Measurements from ENCODE around the gene KCNQ1.

Gene KCNQ1

DNA sequence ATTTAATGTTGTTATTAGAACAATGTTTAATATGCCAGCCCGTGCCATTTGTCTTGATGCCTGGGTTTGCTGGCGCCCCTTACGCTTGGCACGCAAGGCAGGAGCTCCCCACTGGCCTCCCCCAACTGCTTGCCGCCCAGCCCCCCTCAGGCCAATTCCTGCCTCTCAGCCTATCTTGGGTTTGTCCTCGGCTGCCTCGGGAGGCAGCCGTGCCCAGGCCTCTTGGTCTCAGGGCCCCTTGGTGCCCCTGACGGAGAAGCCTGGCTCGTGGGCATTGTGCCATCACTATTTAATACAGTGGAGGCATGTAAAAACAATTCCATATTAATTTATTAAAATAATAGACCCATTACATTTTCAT lies 135.2 kb downstream of the KCNQ1 start:
- no peak for DNase-seq (ENCODE audit: low spot score)

DNA sequence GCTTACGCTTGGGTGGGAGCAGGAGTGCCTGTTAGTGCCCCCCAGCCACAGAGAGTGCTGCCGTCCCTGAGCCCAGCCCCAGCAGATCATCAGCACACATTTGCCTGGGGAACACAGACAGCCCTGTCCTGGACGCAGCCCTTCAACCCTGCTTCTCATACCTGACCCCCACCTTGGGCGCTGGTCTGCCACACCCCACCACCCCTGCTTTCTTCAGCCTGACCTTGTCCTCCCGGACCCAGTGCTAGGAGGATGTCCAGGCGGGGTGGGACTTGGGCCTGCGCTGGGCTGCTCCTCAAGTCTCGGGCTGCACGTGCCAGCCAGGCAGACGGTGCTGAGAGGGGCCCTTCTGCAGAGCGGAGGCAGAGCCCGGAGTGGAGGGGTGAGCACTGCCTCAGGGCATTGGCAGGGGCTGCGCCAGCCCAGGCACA lies 135.8 kb downstream of the KCNQ1 start:
- DNase-seq (ENCODE audit: low spot score): no peak

DNA sequence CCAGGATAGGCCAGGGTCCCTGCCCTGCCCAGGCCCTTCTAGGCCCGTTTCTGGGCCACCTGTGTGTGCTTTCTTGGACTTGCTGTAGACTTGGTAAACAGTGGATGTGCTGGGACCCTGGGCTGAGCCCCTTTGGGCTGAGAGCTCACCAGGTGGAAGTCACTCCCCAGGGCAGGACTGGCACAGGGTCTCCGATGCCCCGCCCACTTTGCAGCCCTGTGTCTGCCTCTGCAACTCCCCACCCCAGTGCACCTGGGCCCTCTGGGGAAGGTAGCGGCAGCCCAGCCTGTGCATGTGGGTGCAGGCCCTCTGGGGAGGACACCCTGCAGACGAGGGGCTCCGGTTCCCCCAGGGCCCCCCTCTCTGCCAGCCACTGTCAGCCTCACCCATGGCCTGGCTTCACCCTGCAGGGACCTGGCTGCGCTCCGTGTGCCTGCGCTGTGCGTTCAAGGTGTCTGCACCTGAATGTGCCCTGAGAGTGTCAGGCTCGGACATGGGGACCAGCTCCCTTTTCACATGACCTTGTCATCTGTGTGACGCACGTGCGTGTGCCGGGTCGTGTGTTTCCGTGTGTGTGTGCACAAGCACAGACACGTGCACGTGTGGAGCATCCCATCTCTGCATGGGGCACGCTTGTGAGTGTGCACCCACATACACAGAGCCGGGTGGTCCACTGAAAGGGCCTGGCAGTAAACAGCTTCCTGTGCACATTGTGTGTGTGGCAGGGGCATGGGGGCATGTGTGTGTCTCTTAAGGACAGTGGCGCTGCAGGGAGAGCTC lies 136.5 kb downstream of the KCNQ1 start:
- no peak for DNase-seq (ENCODE audit: low spot score)

DNA sequence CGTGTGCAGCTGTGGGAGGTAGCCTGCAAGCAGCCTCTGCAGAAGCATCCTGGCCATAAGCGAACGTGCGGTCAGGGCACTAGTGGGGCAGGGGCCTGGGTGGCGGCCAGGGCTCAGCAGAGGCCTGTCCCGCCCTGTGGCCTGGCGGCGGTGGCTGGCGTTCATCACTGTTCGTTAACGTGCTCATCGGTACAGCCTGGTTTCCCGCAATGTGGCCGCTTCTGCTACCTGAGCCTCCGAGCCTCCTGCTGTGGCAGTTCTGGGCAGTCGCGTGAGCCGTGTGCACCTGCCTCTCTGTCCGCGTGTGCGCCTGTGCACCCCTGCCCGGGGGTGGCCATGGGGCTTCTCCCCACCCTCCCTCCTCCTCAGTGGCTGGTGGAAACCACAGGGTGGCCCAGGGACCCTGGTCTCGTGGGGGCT lies 137.1 kb downstream of the KCNQ1 start:
- no peak for DNase-seq (ENCODE audit: low spot score)

DNA sequence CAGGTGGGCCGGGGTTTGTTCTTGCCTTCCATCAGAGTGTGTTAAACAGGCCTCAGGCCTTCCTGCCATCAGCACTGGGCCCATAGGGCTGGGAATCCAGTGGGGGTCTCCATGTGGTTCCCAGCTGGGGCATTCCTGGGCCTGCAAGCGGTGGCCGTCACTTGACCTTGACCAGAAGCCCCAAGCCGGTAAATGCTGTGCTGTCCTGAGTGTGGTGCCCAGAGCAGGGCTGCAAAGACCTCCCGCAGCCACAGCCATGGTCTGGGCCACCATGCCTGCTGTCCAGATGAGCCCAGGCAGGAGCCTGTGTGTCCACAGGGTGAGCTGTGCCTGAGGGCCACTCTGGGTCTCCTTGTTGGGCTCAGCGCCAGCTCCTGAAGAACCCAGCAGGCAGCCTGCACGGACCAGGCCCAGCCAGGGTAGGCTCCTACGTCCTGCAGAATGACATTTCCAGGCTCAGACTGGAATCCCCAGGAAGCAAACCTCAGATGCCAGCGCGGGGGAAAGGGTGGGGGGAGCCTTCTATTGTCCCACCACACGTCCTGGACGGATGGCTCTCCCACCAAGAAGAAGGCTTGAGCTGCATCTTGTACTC lies 137.6 kb downstream of the KCNQ1 start:
- no peak for DNase-seq (ENCODE audit: low spot score)

DNA sequence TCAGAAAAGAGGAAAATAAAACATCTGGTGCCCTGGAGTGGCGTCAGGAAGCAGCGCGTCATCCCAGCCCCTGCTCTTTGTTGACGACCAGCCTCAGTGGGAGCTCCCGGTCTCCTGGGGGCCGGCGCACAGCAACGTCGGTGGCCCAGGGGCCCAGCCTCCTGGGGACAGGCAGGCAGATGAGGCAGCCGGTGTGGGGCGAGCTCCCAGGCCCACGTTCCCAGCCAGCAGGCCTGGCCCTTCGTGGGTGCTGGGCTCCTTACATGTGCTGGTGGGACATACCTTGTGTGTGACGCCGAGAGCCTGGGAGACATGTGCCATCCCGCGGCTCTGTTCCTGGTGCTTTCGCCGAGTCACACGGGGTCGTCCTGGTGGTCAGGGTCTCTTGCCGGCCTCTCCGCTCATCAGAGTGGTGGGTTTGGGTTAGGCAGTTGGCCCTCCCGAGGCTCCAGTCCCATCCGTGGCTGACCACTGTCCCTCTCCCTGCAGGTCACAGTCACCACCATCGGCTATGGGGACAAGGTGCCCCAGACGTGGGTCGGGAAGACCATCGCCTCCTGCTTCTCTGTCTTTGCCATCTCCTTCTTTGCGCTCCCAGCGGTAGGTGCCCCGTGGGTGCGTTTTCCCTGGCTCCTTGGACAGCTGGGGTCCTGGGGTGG lies 138.3 kb downstream of the KCNQ1 start:
- no peak for DNase-seq (ENCODE audit: low spot score)

DNA sequence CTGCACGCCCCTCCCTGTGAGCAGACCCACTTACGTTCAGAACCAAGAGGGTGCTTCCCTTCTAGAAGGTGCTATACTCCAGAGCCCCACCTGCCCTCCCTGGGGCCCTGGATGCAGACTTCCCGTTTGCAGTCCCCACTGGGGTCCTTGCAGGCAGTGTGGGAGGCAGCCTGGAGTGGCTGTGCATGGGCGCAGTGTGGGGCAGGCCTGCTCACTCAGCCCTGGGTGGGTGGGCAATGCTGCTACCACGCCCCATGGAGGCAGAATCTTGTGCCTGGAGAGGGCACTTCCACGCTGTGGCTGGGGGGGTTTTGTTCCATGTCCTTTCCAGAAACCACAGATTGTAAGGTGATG lies 138.8 kb downstream of the KCNQ1 start:
- DNase-seq (ENCODE audit: low spot score): no peak

DNA sequence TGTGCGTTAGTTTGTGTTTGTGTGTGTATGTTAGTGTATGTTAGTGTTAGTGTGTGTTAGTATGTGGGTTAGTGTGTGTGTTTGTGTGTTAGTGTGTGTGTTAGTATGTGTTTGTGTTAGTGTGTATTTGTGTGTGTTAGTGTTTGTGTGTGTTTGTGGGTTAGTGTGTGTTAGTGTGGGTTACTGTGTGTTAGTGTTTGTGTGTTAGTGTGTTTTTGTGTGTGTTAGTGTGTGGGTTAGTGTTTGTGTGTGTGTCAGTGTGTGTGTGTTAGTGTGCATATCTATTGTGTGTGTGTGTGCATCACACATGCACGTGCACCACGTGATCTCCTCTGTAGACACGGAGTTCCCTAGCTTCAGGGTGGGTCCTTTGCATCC lies 139.6 kb downstream of the KCNQ1 start:
- no peak for DNase-seq (ENCODE audit: low spot score)

- DNase-seq (ENCODE audit: low spot score): no peak
Measured at GRCh38 chr11:2584812-2585565, 140.2 kb downstream of the KCNQ1 start.

- DNase-seq (ENCODE audit: low spot score): no peak
Measured at GRCh38 chr11:2585566-2586086, 140.8 kb downstream of the KCNQ1 start.

GRCh38 chr11:2586087-2586792 lies 141.4 kb downstream of the KCNQ1 start:
- DNase-seq (ENCODE audit: low spot score): no peak

DNA sequence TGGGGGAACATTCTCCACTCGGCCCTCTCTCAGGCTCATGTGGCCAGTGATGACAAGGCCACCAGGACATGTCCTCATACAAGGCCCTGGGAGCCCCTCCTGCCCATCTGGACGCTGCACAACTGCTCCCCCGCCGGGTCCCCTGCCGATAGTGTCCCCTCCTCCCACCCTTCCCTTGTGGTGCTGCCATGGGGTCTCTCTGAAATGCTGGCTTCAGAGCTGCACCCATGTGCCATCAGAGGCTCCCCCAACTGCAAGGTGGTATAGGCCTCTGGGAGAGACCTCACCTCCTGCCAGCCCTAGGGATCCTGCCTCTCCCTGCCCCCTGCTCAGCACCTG lies 142.0 kb downstream of the KCNQ1 start:
- DNase-seq (ENCODE audit: low spot score): no peak

DNA sequence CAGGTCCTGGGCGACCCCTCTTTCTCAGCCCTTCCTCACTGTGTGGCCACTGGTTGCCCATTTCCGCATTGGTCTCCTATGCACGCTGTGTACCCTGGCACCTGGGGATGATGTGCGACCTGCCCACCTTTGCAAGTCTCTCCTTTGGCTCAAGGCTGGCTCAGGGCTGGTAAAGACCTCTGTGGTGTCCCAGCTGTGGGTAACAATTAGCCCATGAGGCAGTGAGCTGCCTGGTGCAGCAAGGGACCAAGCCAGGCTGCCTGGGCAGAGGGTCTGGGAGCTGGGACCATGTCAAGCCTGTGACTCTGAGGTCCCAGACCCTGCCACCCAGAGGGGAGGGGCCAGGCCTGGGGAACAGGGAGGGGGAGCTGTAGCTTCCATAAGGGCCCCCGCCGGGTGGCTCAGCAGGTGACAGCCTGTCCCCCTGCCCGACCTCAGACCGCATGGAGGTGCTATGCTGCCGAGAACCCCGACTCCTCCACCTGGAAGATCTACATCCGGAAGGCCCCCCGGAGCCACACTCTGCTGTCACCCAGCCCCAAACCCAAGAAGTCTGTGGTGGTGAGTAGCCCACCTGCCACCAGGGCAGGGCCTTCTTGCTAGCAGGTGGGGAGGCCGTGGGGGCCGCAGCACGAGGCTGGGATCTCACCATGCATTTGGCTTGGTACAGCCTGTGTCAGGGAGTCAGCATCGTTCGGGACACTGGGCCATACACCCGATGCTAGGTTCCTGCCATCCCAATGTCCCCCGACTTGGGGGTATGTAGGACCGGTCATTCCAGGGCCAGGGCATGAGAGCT lies 142.5 kb downstream of the KCNQ1 start:
- DNase-seq (ENCODE audit: low spot score): no peak

DNA sequence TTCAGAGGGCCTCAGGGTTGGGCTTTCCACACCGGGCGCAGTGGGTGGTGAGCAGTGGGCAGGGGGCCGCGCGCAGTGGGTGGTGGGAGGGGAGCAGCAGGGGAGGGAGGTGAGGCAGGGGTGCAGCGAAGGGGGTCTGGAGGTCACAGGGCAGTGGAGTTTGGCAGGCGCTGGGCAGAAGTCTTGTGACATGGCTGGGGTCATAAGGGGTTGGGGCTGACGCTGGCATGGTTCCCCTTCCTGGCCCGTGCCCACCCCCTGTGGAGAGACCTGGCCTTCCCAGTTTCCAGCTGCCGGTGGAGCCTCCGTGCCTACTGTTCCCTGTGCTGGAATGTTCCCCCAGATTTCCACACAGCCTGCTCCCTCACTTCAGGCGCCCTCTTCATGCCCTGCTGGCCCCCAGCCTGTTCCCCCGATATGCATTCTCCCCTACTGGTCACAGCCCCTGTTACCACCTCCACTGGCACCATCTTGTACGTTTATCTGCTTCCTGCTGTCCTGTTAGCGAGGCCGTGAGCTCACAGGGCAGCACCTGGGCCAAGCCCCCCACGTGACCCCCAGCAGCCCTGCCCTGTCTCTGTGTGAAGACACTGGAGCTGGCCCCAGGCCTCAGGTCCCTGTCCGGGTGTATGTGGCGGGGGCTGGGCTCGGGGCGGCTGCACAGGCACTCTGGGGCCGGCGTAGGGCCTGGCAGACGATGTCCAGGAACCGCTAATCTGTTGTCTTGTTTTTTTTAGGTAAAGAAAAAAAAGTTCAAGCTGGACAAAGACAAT lies 143.4 kb downstream of the KCNQ1 start:
- DNase-seq (ENCODE audit: low spot score): no peak

GRCh38 chr11:2588809-2589537 lies 144.2 kb downstream of the KCNQ1 start:
- DNase-seq (ENCODE audit: low spot score): no peak

- DNase-seq (ENCODE audit: low spot score): no peak
Measured at GRCh38 chr11:2589538-2589934, 144.7 kb downstream of the KCNQ1 start.

DNA sequence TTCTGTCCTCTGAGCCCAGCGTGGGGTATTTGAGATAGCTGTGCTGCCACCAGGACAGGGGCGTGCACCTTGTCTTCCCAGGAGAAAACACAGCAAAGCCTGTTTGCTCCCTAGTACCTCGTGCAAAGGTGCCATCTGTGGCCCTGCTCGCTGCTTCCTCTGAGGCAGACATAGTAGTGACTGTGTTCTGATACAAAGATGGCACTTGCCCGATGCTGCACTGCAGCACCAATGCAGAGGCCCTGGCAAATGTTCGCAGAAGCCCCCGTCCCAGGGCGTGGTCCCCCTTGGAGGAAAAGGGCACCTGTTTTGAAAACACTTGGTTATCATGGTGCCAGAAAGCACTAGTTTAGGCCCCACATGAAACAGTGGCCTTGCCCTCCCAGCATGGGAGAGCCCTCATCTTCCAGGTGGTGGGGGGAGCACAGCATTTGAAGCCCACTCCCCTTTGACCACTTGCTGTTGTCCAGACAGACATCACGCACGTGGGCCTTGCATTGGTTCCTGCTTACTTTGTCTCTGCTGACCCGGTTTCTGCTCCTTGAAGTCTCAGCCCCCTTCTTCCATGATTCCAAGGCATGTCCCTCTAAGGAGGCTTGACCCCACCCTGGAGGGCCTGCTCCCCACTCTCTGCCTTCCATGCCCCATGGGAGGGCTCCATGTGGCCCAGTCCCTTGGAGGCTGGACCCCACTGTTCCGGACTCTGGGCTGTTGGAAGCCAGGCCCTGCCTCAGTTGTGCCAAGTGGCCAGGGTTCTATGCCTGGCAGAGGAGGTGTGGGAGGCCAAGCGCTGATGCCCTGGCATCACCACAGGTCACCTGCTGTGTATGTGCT lies 145.5 kb downstream of the KCNQ1 start:
- DNase-seq (ENCODE audit: low spot score): no peak

- DNase-seq (ENCODE audit: low spot score): no peak
Measured at GRCh38 chr11:2590965-2591754, 146.4 kb downstream of the KCNQ1 start.
